GM21619 (cell line): ENCODE data around the gene CYSTM1.

Experiments used
- ATAC-seq: cut with Tn5 transposase; IDR thresholded peaks from one replicate; pipeline ENCODE4 v1.9.1; 2021; ENCODE audit not compliant: unreplicated experiment

The CYSTM1 gene

GRCh38 chr5:140232731-140233130 is 57.7 kb downstream of the CYSTM1 start:
- ATAC-seq, result no peak

- ATAC-seq, result no peak
Measured at GRCh38 chr5:140234377-140234989, 59.5 kb downstream of the CYSTM1 start.

- ATAC-seq, result no peak
Measured at GRCh38 chr5:140235791-140236551, 61.0 kb downstream of the CYSTM1 start.

- ATAC-seq, result no peak
Measured at GRCh38 chr5:140236891-140237598, 62.1 kb downstream of the CYSTM1 start.

DNA sequence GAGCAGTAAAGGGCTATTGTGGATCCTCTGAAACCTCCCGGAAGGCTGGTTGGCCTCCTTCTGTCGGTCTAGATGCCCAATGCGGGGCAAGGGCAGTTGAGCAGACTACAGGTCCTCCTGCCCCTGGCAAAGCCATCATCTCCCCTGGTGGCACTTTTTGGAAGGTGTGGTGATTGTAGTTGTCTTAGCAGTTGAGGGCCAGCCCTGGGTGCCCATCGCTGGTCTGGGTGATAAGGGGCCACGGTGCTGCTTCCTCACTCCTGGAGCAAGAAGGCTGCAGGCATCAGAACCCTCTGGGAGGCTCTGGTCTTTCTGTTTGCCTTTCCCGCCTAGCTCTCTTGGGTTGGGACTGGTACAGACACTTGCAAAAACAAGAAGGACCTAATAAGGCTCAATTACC is 63.8 kb downstream of the CYSTM1 start:
- no peak for ATAC-seq

DNA sequence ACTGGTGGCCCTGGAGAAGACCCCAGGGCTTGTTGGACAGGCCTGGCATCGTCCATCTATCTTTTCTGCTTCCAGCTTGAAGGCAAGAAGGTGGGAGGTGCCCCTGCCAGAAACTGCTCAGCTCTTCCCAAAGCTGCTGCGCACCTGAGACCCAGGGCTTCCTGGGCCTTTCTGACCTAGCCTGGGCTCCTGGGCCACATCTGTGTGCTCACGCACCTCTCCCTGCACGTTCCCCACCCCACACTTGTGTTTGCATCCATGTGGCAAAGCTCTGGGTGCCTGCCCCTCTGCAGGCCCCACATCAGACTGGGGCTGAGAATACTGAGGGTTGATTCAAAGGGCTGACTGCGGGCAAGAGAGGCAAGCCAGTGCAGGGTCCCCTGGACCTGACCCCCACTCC is 64.5 kb downstream of the CYSTM1 start:
- ATAC-seq, result no peak

GRCh38 chr5:140239939-140240700 is 65.1 kb downstream of the CYSTM1 start:
- ATAC-seq, result no peak

GRCh38 chr5:140240987-140241706 is 66.2 kb downstream of the CYSTM1 start:
- ATAC-seq, result no peak

- no peak for ATAC-seq
Measured at GRCh38 chr5:140242099-140242498, 67.1 kb downstream of the CYSTM1 start.

DNA sequence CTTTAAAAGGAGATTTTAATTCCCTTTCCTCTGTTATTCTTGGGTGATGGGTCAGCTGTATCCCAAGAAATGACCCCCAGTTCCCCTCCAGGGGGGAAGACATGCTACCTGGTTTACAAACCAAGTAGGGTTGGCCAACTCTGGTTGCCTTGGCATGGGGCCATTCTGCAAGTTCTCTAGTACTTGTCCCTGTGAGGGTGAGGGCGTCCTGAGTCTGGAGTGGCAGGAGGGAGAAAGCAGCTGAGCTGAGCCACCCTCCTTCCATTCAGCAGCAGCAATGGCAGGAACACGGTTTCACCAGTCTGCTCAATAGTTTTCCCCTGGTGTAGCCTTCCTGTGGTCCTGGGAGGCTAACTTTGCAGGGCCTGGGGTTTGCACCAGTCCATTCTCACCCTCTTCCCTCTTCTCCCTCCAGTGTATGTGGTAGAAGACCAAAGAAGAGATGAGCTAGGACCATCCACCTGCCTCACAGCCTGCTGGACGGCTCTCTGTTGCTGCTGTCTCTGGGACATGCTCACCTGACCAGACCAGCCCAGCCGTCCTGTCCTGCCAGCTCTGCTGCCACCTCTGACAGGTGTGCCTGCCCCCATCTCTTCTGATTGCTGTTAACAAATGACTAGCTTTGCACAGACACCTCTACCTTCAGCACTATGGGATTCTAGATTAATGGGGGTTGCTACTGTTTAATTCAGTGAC is 68.0 kb downstream of the CYSTM1 start:
- ATAC-seq, result no peak

DNA sequence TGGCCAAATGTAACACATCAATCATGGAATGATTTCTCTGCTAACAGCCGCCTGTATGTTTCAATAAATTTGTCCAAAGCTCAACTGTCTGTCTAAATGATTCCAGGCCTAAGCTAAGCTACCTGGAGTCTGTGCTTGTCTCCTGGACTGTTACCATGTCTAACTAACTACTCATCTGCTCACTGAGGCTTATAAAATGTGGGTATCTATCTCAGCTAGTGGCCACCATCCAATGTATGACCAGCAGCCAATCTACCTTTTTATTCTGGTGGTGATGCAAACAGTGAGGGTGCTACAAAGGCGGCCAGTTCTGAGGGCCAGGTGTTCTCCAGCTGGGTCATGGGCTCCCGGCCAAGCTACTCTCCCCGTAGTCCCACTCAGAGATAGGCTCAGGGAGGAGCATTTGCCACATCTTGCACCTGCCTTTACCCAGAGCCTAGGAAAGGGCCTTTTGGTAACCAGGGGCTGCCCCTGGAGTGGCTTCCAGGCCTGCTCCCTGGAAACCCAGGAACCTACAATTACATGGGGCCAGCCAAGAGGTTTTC is 68.8 kb downstream of the CYSTM1 start:
- no peak for ATAC-seq

DNA sequence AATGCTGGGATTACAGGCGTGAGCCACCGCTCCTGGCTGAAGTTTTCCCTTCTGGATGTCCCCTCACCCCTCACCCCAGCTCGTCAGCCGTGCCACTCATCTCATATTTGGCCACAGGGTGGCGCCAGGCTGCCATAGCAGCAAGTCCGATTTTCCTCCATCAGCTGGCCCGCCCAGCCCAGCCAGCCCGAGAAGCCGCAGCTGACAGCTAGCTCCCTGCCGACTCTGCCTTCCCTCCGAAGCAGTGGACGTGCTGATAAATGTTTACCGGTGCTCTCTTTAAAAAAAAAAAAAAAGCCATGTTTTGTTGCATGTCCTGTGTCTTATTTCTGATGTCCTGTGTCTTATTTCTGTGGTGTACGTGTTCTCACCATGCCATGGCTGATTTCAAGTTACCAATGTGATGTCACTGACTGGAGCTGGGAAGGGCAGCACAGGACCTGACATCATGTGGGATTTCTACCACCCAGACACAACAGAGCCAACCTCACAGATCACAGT is 69.6 kb downstream of the CYSTM1 start:
- ATAC-seq, result peak; percentile 70

- ATAC-seq, result no peak
Measured at GRCh38 chr5:140245341-140245740, 70.4 kb downstream of the CYSTM1 start.

GRCh38 chr5:140245926-140246325 is 70.9 kb downstream of the CYSTM1 start:
- ATAC-seq, result no peak

DNA sequence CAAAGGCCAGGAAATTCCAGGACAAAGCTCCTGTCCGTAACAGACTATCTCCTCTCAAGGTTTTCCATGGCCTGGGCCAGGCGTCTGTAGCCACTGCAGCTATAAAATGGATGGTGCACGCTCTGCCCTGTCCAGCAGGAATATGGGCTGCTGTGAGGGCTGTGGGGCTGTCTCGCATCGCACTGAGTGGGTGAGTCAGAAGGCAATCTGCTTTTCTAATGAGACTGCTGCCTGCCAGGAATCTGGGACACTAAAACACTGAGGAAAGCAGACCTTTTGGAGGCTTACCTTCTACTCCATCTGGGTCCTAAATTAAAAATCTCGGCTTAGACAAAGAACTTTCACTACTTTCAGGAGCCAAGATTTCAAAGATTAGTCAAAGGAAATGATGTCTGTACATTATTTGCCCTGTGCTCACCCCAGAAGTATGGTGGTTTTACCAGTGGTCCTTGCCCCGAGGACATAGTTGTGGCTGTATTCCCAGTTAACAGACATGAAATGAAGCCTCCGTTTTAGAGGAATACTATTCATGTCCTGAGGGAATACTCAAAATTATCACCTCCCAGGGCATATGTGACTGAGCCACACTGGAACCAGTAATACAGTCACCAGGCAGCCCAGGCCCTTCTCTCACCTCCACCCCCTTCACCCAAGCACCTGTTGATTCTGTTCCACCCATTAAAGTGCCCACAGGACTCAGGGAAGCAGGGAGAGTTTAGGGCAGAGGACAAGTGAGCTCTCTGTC is 71.6 kb downstream of the CYSTM1 start:
- ATAC-seq, result no peak

DNA sequence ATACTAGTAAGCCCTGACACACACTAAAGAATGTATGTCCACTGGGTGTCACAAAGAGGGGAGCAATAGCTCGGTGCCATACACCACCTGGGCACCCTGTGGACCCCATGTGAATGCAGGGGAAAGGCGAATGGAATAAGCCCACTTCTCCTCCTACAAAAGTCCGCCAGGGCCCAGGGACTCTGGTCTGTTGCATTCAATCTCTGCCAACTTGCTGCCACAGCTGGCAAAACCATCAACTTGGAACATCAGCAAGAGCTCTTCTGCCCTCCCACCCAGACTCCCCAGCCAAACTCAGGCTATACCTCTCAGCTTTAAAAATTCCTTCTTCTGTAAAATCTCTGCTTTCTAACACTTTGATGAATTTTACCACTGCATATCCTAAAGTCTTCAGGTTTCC is 73.4 kb downstream of the CYSTM1 start:
- no peak for ATAC-seq

- ATAC-seq, result no peak
Measured at GRCh38 chr5:140249536-140249935, 74.5 kb downstream of the CYSTM1 start.

DNA sequence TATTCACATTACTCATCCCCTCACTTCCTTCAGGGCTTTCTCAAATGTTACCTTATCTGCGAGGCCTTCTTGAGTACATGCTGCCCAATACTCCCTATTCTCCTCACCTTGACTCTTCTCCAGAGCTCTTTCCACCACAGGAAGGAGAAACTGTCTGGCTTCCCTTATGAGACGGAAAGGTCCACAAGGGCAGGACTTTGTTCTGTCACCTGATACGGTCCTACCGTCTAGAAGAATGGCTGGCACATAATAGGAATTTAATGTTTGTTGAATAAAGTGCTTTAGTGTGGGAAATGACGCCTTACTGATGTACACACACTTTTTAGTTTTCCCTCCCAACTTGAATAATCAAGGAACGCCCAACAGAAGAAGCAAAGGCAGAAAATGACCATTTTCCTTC is 75.4 kb downstream of the CYSTM1 start:
- no peak for ATAC-seq

GRCh38 chr5:140251527-140251973 is 76.6 kb downstream of the CYSTM1 start:
- ATAC-seq, result peak; percentile 72
